T-helper 17 cell (primary cell): Measurements from ENCODE around the gene RBBP7. TPM values are rescaled to one million over a fixed set of nuclear protein-coding genes. Genes with fewer than 3 reads are reported as not detected.
"Not testable (repeated sequence)": the region's sequence is repeated elsewhere in the genome, so short reads cannot be mapped to it uniquely, and the experiment has no call there.

Experiments used
- ATAC-seq: fragments of 150-1000 bp; cut with Tn5 transposase; 2 replicates; pipeline ENCODE4 v1.10.0; 2021; ENCODE audit warnings: mild to moderate bottlenecking, moderate library complexity
- DNase-seq, 3 donors: peaks; one replicate each; pipeline versions ENCODE4 v3.0.0 to v3.0.0-alpha.2; 2020 to 2021
- H3K9me3 ChIP-seq: one replicate; pipeline ENCODE4 v1.7.0; 2013; ENCODE audit warnings: low read length, mild to moderate bottlenecking; ENCODE audit not compliant: control insufficient read depth, poor library complexity, severe bottlenecking
- H3K27ac Mint-ChIP-seq: one replicate; pipeline ENCODE4 v1.8.0; 2022; ENCODE audit warnings: mild to moderate bottlenecking, moderate library complexity, mixed read lengths
- H3K27me3 Mint-ChIP-seq: one replicate; pipeline ENCODE4 v1.8.0; 2022; ENCODE audit warnings: mixed read lengths
- H3K36me3 Mint-ChIP-seq: one replicate; pipeline ENCODE4 v1.8.0; 2022; ENCODE audit warnings: low read depth, mixed read lengths
- H3K4me1 Mint-ChIP-seq: one replicate; pipeline ENCODE4 v1.8.0; 2022; ENCODE audit warnings: mild to moderate bottlenecking, mixed read lengths
- H3K4me3 Mint-ChIP-seq: one replicate; pipeline ENCODE4 v1.8.0; 2022; ENCODE audit warnings: mild to moderate bottlenecking, moderate library complexity, mixed read lengths
- total RNA-seq, 4 donors: library from RNA in 2 of 4; stranded (reverse) in 2 of 4; gene quantifications; one replicate each; pipeline ENCODE4 v1.2.3 and lab custom pipeline; 2022 to 2026

RBBP7 gene
- total RNA-seq, 2 donors from 2014 or later: 103 to 105 TPM

DNA sequence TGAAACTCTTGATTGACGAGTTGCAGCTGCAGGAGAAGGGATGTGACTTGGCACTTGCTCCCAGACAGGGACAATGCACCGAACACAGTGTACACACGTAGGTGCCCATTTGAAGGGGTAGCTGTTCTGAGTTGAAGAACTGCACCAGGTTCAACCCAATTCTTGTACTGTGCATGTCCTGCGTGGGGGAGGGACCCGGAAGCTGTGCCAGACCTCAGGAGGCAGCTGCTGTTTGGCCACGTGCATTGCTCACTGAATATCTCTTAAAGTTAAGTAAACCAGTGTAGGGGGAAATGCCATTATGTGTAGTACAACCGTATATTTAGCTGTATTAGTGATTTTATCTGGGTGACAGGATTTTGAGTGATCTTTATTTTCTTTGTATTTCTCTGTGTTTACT is 12.0 kb upstream of the RBBP7 start:
- ATAC-seq (peak; percentile 24), DNase-seq (no peak)
- H3K27ac Mint-ChIP-seq: peak overlapping the region; percentile 32

DNA sequence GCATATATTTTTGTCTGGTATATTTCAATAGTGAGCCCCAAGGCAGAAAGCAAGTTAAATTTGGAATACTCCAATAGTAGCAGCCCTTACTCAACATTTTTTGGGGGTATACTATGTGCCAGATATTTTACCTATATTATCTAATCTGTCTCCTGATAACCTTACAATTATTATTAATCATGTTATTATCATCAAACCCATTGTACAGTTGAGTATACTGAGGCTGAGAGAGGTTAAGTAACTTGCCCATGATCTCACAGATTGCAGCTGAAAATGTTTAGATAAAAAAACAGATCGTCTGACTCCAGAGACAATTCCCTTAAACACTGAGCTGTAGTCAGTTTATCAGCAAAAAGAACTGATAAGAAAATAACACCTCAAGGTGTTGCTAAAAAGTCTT is 6.5 kb upstream of the RBBP7 start:
- no peaks in the 10 kb centered on the region for H3K9me3 ChIP-seq
- Mint-ChIP-seq H3K4me3 (no peak overlapping the region), H3K36me3 (no peaks in the 10 kb centered on the region), H3K27me3 (peaks cover 8% of the 10 kb centered on the region), H3K27ac (no peak overlapping the region), H3K4me1 (no peaks in the 10 kb centered on the region)
- DNase-seq (no peak), ATAC-seq (no peak)

More for the DNA sequence above, 12.0 kb upstream of the RBBP7 start:
- Mint-ChIP-seq H3K36me3 (no peaks in the 10 kb centered on the region), H3K4me3 (peak overlapping the region; percentile 77), H3K27me3 (no peaks in the 10 kb centered on the region), H3K4me1 (no peaks in the 10 kb centered on the region)
- H3K9me3 ChIP-seq: no peaks in the 10 kb centered on the region

DNA sequence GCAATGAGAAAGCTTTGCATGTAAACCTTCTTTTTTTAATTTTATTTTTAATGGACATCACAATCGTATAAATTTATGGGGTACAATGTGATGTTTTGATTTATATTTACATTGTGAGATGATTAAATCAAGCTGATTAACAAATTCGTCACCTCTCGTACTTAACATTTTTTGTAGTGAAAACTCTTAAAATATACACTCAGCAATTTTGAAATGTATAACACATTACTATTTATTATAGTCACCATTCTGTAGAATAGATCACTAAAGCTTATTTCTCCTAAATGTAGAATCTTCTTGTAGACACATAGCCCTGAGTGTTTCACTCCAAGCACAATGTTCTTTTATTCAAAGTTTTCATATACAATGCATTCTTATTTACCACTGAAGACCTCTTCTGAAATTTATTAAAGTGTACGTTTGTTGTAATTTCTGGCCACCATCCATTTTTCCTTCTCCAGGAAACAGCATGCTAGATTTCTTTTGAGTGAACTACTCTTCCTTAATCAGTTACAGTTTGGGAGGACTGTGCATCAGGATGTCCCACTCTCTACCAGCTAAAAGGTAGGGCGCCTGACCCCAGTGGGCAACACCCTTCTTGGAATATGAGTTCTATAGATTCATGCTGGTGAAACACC is 4.4 kb upstream of the RBBP7 start:
- H3K27me3 Mint-ChIP-seq: peaks cover 8% of the 10 kb centered on the region

DNA sequence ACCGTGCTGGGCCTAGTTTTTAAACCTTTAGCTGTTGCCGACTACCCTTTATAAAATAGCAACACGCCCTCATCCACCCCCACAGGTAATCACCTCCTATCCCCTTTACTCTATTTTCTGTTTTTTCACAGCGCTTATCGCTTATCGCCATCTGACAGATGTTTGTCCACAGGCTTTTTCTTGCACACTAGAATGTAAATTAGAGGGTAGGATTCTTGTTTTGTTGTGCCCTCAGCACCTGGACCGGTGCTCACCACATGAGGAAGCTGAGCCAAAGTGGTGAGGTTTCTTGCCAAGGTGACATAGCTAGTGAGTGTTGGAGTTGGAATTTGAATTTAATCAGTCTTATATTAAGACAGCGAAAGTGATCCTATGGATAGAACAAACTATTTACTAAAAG is 2.9 kb upstream of the RBBP7 start:
- Mint-ChIP-seq H3K4me1 (peaks cover 12% of the 10 kb centered on the region), H3K4me3 (no peak overlapping the region)
- no peak for ATAC-seq

More for the DNA sequence above, 4.4 kb upstream of the RBBP7 start:
- H3K9me3 ChIP-seq: no peaks in the 10 kb centered on the region
- no peak for DNase-seq
- no peak for ATAC-seq
- peaks cover 5% of the 10 kb centered on the region for H3K4me1 Mint-ChIP-seq
- H3K36me3 Mint-ChIP-seq: peaks cover 3% of the 10 kb centered on the region
- no peak overlapping the region for H3K27ac Mint-ChIP-seq
- no peak overlapping the region for H3K4me3 Mint-ChIP-seq

DNA sequence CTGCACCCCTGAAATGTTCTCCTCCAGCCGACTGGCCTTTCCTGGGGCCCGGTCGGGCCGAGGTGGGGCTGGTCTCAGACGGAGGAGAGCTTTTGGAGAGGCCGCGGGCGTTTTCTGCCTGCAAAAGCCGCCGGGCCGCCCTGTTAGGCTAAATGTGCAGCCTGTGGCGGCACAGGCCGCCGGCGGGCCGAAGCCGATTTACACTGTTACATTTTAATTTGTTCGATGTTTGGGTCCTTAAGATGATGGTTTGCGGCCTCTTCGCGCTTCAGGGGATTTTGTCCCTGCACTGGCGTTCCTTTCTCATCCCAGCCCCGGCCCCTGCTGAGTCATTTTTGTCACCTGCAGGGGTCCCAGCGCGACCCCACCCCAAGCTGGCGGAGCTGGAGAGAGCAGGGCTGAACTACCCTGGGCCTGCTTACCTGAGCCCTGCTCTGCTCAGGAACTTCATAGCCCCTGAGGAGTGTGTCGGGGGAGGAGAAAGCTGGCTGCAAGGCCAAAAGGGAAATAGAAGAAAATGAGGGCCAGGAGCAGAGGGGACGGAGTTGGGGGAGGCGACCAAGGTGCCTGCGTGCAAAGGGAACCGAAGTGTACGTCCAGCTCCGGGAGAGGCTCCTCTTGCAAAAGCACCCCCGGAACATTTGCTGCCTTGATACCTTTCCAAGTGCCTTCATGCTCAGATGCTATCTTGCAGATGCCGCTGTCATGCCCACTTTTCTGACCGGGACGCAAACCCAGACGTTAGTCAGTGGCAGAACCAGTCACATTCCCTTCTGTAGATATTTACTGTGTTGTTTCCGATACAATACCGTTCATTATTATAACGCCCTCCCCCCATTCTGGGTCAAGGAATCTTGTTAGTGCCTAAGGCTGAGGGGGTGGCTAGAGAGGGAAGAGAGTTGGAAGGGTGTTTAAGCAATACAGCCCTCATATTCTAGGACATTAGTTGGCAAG is 977 bp upstream of the RBBP7 start:
- peak; percentile 3 for ATAC-seq
- H3K27me3 Mint-ChIP-seq: peaks cover 8% of the 10 kb centered on the region
- peak overlapping the region; percentile 95 for H3K27ac Mint-ChIP-seq
- DNase-seq: peak in 2 of 3 donors; percentile 10 to 13
- H3K36me3 Mint-ChIP-seq: peaks cover 3% of the 10 kb centered on the region
- peak overlapping the region; percentile 99 for H3K4me3 Mint-ChIP-seq
- peaks cover 13% of the 10 kb centered on the region for H3K4me1 Mint-ChIP-seq
- no peaks in the 10 kb centered on the region for H3K9me3 ChIP-seq

More for the DNA sequence above, 2.9 kb upstream of the RBBP7 start:
- H3K9me3 ChIP-seq: no peaks in the 10 kb centered on the region
- Mint-ChIP-seq H3K27me3 (peaks cover 8% of the 10 kb centered on the region), H3K36me3 (peaks cover 3% of the 10 kb centered on the region), H3K27ac (no peak overlapping the region)
- DNase-seq: no peak

DNA sequence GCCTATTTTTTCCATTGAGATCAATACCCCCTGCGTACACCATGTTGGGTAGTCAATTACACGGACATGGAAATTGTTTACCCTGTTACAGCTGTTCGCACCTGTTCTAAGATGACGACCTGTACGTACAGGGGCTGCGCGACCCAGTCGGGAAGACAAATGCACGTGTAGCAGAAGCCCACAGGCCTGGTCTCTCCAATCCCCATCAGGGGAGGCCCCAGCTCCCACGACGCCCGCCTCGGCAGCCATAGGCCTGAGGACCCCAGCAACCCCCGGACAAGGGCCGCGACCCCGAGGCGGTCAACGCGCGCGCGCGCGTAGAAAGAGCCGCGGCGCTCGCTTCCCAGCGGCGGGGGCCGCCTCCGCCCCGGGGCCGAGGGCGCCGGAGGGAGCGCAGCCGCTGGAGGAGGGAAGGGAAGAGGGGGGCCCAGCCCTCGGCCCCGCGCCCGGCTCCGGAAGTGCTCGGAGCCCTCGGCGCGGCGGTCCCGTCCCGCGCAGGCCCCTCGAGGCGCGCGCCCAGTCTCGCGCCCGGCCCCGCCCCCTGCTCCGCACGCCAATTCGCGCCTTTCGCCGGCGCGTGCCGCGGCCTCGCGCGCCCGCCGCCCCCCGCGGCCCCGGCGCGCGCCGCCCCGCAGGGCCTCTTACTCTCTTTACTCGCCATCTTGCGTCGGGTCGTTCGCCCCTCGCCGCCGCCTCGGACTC is 618 bp downstream of the RBBP7 start:
- Mint-ChIP-seq H3K27me3 (no peaks in the 10 kb centered on the region), H3K4me3 (peak overlapping the region; percentile 99), H3K4me1 (peaks cover 17% of the 10 kb centered on the region), H3K27ac (peak overlapping the region; percentile 95), H3K36me3 (peaks cover 3% of the 10 kb centered on the region)
- H3K9me3 ChIP-seq: no peaks in the 10 kb centered on the region
- DNase-seq: peak; percentile 27 to 52 (median 44)
- peak; percentile 33 for ATAC-seq

DNA sequence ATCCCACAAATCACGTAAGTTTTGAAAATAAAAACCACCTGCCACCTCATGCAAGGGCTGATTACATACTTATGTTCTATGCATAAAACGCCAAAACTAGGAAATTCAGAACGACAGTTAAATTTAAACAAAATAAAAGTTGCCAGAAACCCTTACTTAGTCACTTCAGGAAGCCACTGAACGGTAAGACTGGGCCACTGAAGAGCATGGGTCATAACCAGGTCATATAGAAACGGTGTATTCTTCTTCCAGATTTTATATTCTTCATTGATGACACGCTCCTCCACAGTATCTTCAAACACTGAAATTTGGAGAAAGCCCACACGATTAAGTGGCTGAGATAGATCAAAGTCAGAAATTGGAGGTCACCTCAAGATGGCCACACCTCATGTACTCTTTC is 1.2 kb downstream of the RBBP7 start:
- Mint-ChIP-seq H3K4me3 (peak overlapping the region; percentile 91), H3K4me1 (peaks cover 17% of the 10 kb centered on the region), H3K27ac (peak overlapping the region; percentile 84), H3K36me3 (peaks cover 3% of the 10 kb centered on the region), H3K27me3 (no peaks in the 10 kb centered on the region)
- no peaks in the 10 kb centered on the region for H3K9me3 ChIP-seq
- DNase-seq: no peak
- no peak for ATAC-seq

DNA sequence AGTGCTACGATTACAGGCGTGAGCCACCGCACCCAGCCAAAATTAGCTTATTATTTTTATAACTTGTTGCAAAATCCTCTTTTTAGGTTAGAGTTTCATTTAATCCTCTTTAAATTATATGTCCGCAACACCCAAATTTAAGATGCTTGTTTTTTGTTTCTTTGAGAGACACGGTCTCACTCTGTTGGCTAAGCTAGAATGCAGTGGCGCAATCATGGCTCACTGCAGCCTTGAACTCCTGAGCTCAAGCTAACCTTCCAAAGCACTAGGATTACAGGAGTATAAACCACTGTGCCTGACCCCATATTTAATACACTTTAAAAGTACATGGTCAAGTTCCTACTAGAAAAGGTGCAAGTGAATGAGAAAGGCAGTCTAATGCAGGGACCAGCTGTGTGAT is 2.2 kb downstream of the RBBP7 start:
- DNase-seq: no peak
- Mint-ChIP-seq H3K4me1 (peaks cover 17% of the 10 kb centered on the region), H3K27ac (no peak overlapping the region), H3K27me3 (no peaks in the 10 kb centered on the region), H3K36me3 (peaks cover 3% of the 10 kb centered on the region), H3K4me3 (peak overlapping the region; percentile 56)
- ATAC-seq: no peak
- H3K9me3 ChIP-seq: no peaks in the 10 kb centered on the region

DNA sequence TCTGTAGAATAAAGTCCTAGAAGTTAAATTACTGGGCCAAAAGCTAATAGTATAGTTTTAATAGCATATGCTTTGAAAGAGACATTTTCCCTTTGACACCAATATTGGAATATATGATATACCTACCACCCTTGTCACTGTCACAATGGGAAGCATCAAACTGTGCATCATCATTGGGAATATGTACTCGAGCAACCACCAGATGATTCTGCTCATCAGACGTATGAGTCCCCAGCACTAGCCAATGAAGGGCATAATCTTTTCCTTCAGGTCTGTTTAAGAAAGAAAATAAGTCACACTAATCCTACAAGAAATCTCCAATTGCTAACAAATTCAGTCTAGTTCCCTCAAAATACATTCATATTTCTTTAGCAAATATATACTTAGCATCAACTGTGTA is 7.3 kb downstream of the RBBP7 start:
- no peaks in the 10 kb centered on the region for H3K27me3 Mint-ChIP-seq
- no peak overlapping the region for H3K27ac Mint-ChIP-seq
- H3K9me3 ChIP-seq: no peaks in the 10 kb centered on the region
- DNase-seq (no peak), ATAC-seq (peak; percentile 40)
- peaks cover 13% of the 10 kb centered on the region for H3K4me1 Mint-ChIP-seq
- H3K4me3 Mint-ChIP-seq: no peak overlapping the region
- no peaks in the 10 kb centered on the region for H3K36me3 Mint-ChIP-seq

DNA sequence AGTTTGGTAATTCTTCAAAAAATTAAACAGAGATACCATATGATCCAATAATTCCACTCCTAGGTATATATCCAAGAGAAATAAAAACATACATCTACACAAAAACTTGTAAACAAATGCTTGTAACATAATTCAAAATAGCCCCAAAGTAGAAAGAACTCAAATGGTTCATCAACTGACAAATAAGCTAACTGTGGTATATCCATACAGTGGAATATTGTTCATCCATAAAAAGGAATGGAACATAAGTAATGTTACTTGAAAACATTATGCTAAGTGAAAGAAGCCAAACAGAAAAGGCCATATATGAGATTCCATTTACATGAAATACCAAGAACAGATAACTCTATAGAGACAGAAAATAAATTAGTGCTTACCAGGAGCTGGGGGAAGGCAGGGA is 13.4 kb downstream of the RBBP7 start:
- no peaks in the 10 kb centered on the region for H3K9me3 ChIP-seq
- DNase-seq: no peak
- Mint-ChIP-seq H3K27me3 (no peaks in the 10 kb centered on the region), H3K36me3 (peaks cover 2% of the 10 kb centered on the region), H3K4me3 (no peak overlapping the region), H3K4me1 (peaks cover 8% of the 10 kb centered on the region), H3K27ac (no peak overlapping the region)
- ATAC-seq: no peak

DNA sequence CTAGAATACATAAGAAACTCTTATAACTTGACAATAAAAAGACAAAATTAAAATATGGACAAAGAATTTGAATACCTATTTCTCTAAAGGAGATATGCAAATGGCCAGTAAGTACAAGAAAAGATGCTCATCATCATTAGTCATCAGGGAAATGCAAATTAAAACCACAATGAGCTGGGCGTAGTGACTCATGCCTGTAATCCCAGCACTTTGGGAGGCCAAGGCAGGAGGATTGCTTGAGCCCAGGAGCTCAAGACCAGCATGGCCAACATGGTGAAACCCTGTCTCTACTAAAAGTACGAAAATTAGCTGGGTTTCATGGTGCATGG is 14.1 kb downstream of the RBBP7 start:
- H3K4me1 Mint-ChIP-seq, H3K27ac Mint-ChIP-seq, H3K27me3 Mint-ChIP-seq, H3K9me3 ChIP-seq, DNase-seq, H3K4me3 Mint-ChIP-seq, H3K36me3 Mint-ChIP-seq, ATAC-seq: not testable (repeated sequence)

DNA sequence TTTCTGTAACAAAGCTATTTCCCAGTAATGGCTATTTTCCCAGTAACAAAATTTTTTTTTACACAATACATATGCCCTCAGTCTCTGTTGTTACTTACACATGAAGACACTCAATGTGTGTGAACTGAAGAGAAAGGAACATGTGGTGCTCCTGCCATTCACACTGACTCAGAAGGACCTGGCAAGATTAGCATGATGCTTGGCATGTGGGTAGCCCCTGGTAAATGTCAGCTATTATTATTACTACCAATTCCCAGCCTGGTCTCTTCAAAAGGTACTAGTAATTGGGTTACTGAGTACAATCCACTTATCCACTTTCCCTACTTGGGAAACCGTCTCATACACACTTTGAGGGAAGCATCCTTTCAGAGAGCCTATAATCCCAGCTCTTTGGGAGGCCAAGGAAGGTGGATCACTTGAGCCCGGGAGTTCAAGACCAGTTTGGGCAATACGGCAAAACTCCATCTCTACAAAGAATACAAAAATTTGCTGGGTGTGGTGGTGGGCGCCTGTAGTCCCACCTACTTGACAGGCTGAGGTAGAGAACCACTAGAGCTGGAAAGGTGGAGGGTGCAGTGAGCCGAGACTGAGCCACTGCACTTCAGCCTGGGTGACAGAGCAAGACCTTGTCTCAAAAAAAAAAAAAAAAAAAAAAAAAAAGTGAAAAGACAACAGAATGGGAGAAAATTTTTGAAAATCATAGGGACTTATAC is 14.6 kb downstream of the RBBP7 start:
- peaks cover 2% of the 10 kb centered on the region for H3K36me3 Mint-ChIP-seq
- no peak for ATAC-seq
- peak overlapping the region; percentile 32 for H3K27ac Mint-ChIP-seq

DNA sequence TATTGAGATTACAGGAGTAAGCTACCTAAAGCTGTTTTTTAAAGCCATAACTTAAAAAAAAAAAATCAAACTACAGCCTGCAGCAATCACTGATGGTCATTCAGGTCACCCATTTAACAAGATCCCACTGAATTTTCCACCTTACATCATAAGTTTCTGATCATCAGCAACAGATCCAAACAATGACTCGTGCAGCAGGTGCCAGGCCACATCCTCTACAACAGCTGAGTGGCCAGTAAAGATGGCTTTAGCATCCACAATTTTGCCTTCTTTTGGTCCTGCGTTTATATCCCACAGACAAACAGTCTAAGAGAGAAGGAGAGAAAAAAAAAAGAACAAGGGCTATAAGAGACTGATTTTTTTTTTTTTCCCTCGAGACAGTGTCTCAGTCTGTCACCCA is 16.6 kb downstream of the RBBP7 start:
- H3K4me1 Mint-ChIP-seq: no peaks in the 10 kb centered on the region
- H3K27ac Mint-ChIP-seq: peak overlapping the region; percentile 54
- no peak overlapping the region for H3K4me3 Mint-ChIP-seq
- no peaks in the 10 kb centered on the region for H3K27me3 Mint-ChIP-seq
- peaks cover 2% of the 10 kb centered on the region for H3K36me3 Mint-ChIP-seq
- H3K9me3 ChIP-seq: no peaks in the 10 kb centered on the region
- DNase-seq: no peak
- ATAC-seq: peak; percentile 52

More for the DNA sequence above, 14.6 kb downstream of the RBBP7 start:
- Mint-ChIP-seq H3K4me1 (peaks cover 8% of the 10 kb centered on the region), H3K27me3 (no peaks in the 10 kb centered on the region), H3K4me3 (no peak overlapping the region)
- no peak for DNase-seq
- no peaks in the 10 kb centered on the region for H3K9me3 ChIP-seq
